Measurements from ENCODE around the gene HECW1. TPM values are rescaled to one million over a fixed set of nuclear protein-coding genes. Genes with fewer than 3 reads are reported as not detected.
"Not testable (repeated sequence)": the region's sequence is repeated elsewhere in the genome, so short reads cannot be mapped to it uniquely, and the experiment has no call there.

Gene HECW1
- total RNA-seq, 2 donors from 2014 or later = 0.04 TPM; not detected in 1

- Histone ChIP-seq H3K9me3 (no peaks in the 10 kb centered on the region), H3K4me1 (no peaks in the 10 kb centered on the region), H3K27ac (no peak overlapping the region), H3K27me3 (no peaks in the 10 kb centered on the region), H3K36me3 (no peaks in the 10 kb centered on the region), H3K4me3 (no peak overlapping the region)
- no peak for TF ChIP-seq CTCF (IDR thresholded peaks at IDR 0.05)
- no peak for DNase-seq (ENCODE audit: low spot score)
Measured at GRCh38 chr7:43576241-43576640, 463.8 kb downstream of the HECW1 start.

GRCh38 chr7:43577485-43577951, 465.1 kb downstream of the HECW1 start:
- H3K27ac ChIP-seq = no peak overlapping the region
- H3K36me3 ChIP-seq = no peaks in the 10 kb centered on the region
- H3K27me3 ChIP-seq = no peaks in the 10 kb centered on the region
- H3K4me1 ChIP-seq = peaks cover 0 to 4% of the 10 kb centered on the region in 2 donors
- H3K4me3 ChIP-seq = no peak overlapping the region
- no peak for DNase-seq (ENCODE audit: low spot score)
- TF ChIP-seq CTCF (IDR thresholded peaks at IDR 0.05) = no peak
- H3K9me3 ChIP-seq = no peaks in the 10 kb centered on the region

- peak within 1 kb of the TSS; percentile 89 to 91 for H3K4me3 ChIP-seq
- TF ChIP-seq CTCF (IDR thresholded peaks at IDR 0.05) = peak; percentile 98 to 100
- H3K4me1 ChIP-seq = peaks cover 0 to 27% of the 10 kb centered on the region in 2 donors
- H3K27me3 ChIP-seq = no peaks in the 10 kb centered on the region
- no peaks in the 10 kb centered on the region for H3K36me3 ChIP-seq
- peak within 1 kb of the TSS; percentile 93 to 97 for H3K27ac ChIP-seq
- peak; percentile 95 for DNase-seq (ENCODE audit: low spot score)
- H3K9me3 ChIP-seq = no peaks in the 10 kb centered on the region
Measured at GRCh38 chr7:43582503-43583423, 470.3 kb downstream of the HECW1 start, which contains the start of gene STK17A. TSS of gene STK17A (plus strand) at chr7:43583108. CDS start at chr7:43583244, 136 bp downstream.

GRCh38 chr7:43583424-43584194, 471.2 kb downstream of the HECW1 start:
- Histone ChIP-seq H3K4me3 (peak overlapping the region; percentile 89 to 91), H3K9me3 (no peaks in the 10 kb centered on the region), H3K27me3 (no peaks in the 10 kb centered on the region), H3K27ac (peak overlapping the region; percentile 93 to 97), H3K36me3 (no peaks in the 10 kb centered on the region), H3K4me1 (peaks cover 0 to 27% of the 10 kb centered on the region in 2 donors)
- peak; percentile 79 for DNase-seq (ENCODE audit: low spot score)
- peak in 1 of 2 donors; percentile 39 for TF ChIP-seq CTCF (IDR thresholded peaks at IDR 0.05)

GRCh38 chr7:43584195-43584586, 471.7 kb downstream of the HECW1 start:
- no peak for TF ChIP-seq CTCF (IDR thresholded peaks at IDR 0.05)
- Histone ChIP-seq H3K36me3 (no peaks in the 10 kb centered on the region), H3K4me1 (peaks cover 0 to 27% of the 10 kb centered on the region in 2 donors), H3K27me3 (no peaks in the 10 kb centered on the region), H3K9me3 (no peaks in the 10 kb centered on the region), H3K27ac (peak overlapping the region; percentile 93 to 97), H3K4me3 (peak overlapping the region; percentile 89 to 91)
- peak; percentile 63 for DNase-seq (ENCODE audit: low spot score)

GRCh38 chr7:43584733-43585132, 472.3 kb downstream of the HECW1 start:
- not testable (repeated sequence) for H3K9me3 ChIP-seq; H3K36me3 ChIP-seq; DNase-seq (ENCODE audit: low spot score); H3K27me3 ChIP-seq
- H3K4me3 ChIP-seq = peak overlapping the region; percentile 89 to 91
- H3K4me1 ChIP-seq = peaks cover 0 to 27% of the 10 kb centered on the region in 2 donors
- H3K27ac ChIP-seq = peak overlapping the region; percentile 93 to 97

Data from right atrium auricular region (tissue), 2 donors.